Activated CD4-positive, CD25-positive, alpha-beta regulatory T cell treated with anti-CD3 and anti-CD28 coated beads, Interleukin-2, amount 50 U/mL, for 16 hours (primary cell): ENCODE data around the gene RGS12.

ENCODE experiments used
- DNase-seq: peaks from one replicate; pipeline ENCODE4 v3.0.0-alpha.2; 2020; ENCODE audit warnings: low read depth, low spot score

RGS12 gene

DNA sequence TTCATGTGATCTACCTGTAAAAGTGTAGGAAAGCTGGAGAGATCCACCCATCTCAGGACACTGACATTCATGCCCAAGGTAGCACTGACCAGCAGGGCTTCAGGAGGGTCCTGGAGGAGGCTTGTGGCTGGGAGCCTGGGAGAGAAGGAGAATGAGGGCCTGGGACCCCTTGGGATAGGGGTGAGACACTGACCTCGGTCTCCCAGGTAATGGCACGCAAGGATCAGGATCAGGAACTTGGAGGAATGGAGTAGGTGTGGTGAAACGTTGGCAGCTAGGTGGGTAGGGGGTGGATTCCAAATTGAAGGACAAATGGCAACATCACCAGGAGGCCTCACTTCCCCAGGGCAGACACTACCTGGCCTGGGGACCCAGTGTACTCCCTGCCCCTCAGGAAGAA lies 12.4 kb upstream of the RGS12 start:
- DNase-seq = no peak

GRCh38 chr4:3283483-3283882 lies 9.3 kb upstream of the RGS12 start:
- DNase-seq = no peak

- DNase-seq = no peak
Observed at GRCh38 chr4:3283916-3284315, 8.9 kb upstream of the RGS12 start.

GRCh38 chr4:3284734-3285557 lies 7.9 kb upstream of the RGS12 start:
- DNase-seq = no peak

GRCh38 chr4:3285558-3286334 lies 7.1 kb upstream of the RGS12 start:
- no peak for DNase-seq

- DNase-seq = no peak
Observed at GRCh38 chr4:3286335-3287175, 6.3 kb upstream of the RGS12 start.

DNA sequence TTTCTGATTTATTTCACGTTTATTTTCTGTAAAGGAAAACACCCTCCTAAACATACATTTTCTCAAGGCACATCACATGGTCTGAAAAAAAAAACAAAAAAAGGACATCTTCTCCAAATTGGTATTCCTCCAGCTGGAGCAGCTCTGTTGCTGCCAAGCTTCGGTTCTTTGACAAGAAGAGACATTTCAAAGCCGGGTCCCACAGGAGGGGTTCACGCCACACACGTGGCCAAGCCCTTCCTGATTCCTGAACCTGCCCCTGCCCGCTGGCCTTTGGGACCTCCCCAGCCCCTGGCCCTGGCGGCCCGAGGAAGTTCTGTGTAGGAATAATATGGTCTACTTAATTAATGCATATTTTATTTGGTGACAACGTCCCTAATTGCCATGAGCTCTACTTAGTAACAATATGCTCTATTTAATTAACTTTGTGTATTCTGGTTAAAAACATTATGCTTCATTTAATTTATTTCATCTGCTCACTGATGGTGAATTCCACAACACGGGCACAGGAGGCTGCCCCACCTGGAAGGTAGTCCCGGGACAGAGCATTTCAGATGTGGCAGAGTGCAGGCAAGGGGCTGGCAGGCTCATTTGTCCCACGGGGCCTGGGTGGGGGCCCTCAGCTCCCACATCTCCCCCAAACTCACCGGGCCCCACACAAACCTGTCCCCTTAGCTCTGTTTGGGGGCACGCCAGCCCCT lies 5.4 kb upstream of the RGS12 start:
- no peak for DNase-seq

- DNase-seq = no peak
Observed at GRCh38 chr4:3287972-3288570, 4.8 kb upstream of the RGS12 start.

- no peak for DNase-seq
Observed at GRCh38 chr4:3288571-3289094, 4.2 kb upstream of the RGS12 start.

DNA sequence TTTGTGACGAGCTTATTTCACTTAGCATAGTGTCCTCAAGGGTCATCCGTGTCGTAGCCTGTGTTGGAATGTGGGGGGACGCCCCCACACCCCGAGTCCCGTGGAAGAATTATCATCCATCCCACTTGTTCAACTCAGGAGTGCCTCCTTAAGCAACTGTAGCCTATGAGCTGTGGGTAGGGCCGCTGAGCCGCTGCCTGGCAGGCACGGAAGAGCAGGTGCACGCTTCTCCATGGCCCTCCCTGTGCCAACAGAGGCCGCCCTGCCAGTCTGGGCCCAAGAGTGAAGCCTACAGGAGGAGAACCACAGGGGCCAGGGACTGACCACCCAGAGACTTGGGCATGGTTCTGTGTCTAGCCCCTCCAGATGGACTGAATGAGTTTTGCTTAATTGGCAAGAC lies 2.3 kb upstream of the RGS12 start:
- no peak for DNase-seq

GRCh38 chr4:3290889-3291321 lies 1.9 kb upstream of the RGS12 start:
- DNase-seq = no peak

DNA sequence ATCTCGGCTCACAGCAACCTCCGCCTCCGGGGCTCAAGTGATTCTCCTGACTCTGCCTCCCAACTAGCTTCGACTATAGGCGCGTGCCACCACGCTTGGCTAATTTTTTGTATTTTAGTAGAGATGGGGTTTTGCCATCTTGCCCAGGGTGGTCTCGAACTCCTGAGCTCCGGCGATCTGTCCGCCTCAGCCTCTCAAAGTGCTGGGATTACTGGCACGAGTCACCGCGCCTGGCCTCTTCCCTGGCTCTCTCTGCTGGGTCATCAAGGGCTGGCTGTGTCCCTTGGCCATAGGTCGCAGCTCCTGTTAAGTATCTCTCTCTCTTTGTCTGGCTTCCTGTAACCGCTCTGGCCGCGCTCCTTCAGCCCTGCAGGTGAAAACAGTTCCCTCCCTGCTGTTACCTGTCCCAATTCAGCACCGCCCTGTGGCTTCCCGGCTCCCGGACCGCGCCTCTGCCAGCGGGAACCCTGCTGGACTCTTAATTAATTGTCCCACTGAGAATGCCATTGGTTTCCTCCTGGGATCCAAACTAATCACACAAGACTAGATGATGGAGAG lies 1.3 kb upstream of the RGS12 start:
- no peak for DNase-seq

DNA sequence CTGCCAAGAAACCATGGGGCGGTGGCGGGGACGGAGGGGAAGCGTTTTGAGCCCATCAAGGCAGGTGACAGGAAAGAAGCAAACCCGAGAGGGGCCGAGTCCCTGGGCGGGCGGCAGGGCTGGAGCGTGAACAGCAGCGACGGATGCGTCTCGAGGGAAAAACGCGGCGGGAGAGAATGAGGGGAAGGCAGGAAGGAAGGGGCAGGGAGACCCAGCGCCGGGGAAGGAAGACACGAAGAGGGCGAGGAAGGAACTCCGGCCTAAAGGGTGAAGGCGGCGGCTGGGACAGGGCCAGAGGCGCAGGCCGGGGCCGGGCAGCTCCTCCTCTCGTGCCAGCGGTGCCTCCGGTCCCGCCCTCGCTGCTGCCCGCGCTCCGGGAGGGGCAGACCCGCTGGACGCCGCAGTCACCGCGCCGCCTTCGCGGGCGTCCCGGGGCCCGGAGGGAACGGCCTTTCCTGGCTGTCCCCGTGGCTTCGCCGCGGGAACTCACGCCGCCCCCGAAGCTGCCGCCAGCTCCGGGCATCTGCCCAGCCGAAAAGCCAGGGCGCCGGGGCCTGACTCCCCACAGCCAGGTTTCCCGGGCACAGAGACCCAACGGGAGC lies 751 bp upstream of the RGS12 start:
- no peak for DNase-seq

DNA sequence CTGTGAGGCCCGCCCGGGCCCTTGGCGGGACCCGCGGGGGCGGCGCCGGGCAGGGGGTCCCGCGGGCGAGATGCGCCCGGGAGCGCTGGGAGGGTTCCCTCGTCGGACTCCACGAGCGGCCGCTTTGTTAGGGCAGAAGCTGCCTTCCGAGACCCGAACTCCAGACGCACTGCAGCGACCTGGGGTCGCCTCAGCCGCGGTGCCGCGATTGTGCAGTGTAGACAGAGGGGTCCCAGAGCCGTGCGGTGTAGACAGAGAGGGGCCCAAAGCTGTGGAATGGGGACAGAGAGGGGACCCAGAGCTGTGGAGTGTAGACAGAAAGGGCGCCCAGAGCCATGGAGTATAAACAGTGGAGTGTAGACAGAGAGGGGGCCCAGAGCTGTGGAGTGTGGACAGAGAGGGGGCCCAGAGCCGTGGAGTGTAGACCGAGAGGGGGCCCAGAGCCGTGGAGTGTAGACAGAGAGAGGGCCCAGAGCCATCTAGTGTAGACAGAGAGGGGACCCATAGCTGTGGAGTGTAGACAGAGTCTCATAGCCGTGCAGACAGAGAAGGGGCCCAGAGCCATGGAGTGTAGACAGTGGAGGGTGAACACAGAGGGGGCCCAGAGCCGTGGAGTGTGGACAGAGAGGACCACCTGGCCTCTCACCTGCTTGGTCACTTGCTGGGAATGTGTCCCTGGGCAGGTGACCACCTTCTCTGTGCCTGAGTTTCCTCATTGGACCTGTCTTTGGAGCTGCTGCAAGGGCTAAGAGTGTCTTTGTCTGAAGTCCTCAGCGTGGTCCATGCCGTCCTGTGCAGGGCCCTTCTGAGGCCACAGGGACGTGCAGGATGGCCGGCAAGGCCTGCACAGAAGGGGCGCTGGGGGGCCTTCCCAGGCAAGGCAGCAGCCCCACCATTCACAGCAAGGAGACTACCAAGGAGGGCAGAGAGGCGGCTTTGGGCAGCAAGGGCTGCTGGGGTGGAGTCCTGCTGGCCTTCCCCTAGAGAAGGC lies 875 bp downstream of the RGS12 start:
- DNase-seq = no peak

GRCh38 chr4:3294401-3295241 lies 1.8 kb downstream of the RGS12 start:
- no peak for DNase-seq

DNA sequence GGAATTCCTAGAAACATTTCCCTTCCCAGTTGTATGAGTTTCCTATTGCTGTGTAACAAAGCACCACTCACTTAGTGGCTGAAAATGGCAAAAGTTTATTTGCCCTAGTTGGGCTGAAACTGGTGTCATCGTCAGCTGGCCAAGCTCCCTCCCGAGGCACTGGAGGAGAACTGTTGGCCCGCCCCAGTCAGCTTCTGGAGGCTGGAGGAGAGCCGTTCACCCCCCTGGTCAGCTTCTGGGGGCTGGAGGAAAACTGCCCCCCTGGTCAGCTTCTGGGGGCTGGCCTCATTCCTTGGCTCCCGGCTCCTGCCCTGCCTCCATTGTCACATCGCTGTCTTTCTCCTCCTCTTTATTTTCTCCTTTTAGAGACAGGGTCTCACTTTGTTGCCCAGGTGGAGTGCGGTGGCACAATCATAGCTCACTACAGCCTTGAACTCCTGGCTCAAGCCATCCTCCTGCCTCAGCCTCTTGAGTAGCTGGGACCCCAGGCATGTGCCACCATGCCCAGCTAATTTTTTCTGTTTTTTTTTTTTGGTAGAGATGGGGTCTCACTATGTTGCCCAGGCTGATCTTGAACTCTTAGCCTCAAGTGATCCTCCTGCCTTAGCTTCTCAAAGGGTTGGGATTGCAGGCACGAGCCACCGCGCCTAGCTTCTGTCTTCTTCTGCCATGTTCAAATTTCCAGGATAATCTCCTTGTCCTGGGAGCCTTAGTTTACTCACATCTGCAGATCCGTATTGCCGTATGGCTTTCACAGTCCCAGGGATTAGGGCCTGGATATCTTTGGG lies 3.2 kb downstream of the RGS12 start:
- no peak for DNase-seq

DNA sequence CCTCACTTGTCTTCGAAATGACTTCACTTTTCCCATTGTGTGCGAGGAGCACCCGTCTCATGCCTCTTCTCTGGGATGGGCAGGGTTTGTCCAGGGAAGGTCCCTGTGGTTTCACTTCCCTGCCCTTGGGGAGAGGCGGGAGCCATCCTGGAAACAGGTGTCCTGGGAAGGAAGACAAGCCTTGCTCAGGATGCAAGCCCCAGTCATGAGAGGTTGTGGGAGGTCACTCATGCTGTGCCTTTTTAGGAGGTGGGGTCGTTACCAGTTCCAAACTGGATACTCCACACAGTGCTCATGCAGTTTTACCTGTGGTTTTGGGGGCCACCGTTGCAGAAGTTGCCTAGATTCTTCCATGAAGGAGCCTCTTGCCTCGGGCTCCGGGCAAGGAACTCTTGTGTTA lies 3.8 kb downstream of the RGS12 start:
- DNase-seq = no peak
